HepG2 (cell line): Measurements from ENCODE around the gene MVK. TPM values are rescaled to one million over a fixed set of nuclear protein-coding genes. Genes with fewer than 3 reads are reported as not detected.

Experiments used
- ARID2 ChIP-seq: sonication (generic); formaldehyde crosslinking; IDR thresholded peaks from 2 replicates; pipeline ENCODE4 v1.8.1; 2022; ENCODE audit warnings: mild to moderate bottlenecking, missing genetic modification reagents, borderline replicate concordance
- ARID5B ChIP-seq: IDR thresholded peaks from 2 replicates; pipeline ENCODE4 v1.4.0; 2020; ENCODE audit warnings: mild to moderate bottlenecking, missing genetic modification reagents
- CTCF ChIP-seq: sonication (generic); formaldehyde crosslinking; IDR thresholded peaks from 2 replicates; pipeline ENCODE4 v1.5.0; 2020; ENCODE audit warnings: mild to moderate bottlenecking, missing genetic modification reagents, moderate library complexity
- DR1 ChIP-seq: sonication (generic); formaldehyde crosslinking; IDR thresholded peaks from 2 replicates; pipeline ENCODE4 v1.8.0; 2021; ENCODE audit warnings: mild to moderate bottlenecking, missing genetic modification reagents, inconsistent platforms
- ETV5 ChIP-seq: IDR thresholded peaks from 2 replicates; pipeline ENCODE4 v1.6.1; 2018; ENCODE audit warnings: missing biosample characterization, missing genetic modification reagents, inconsistent platforms, borderline replicate concordance
- KDM6A ChIP-seq: IDR thresholded peaks from 2 replicates; pipeline ENCODE4 v1.6.1; 2016; ENCODE audit warnings: low read depth
- LBX2 ChIP-seq: sonication (generic); formaldehyde crosslinking; IDR thresholded peaks from 2 replicates; pipeline ENCODE4 v1.5.0; 2020; ENCODE audit warnings: missing genetic modification reagents, mild to moderate bottlenecking, borderline replicate concordance
- MEIS2 ChIP-seq: sonication (generic); formaldehyde crosslinking; IDR thresholded peaks from 2 replicates; pipeline ENCODE4 v1.9.0; 2021; ENCODE audit warnings: mild to moderate bottlenecking, missing genetic modification reagents
- MLLT10 ChIP-seq: sonication (generic); formaldehyde crosslinking; IDR thresholded peaks from 2 replicates; pipeline ENCODE4 v1.4.0; 2020; ENCODE audit warnings: missing genetic modification reagents
- MYNN ChIP-seq: sonication (generic); formaldehyde crosslinking; IDR thresholded peaks from 2 replicates; pipeline ENCODE4 v1.4.0; 2020; ENCODE audit warnings: mild to moderate bottlenecking, low read depth, missing genetic modification reagents
- ZBTB33 ChIP-seq: sonication (generic); formaldehyde crosslinking; IDR thresholded peaks from 2 replicates; pipeline ENCODE4 v1.4.0; 2020; ENCODE audit warnings: missing genetic modification reagents
- ZBTB34 ChIP-seq: sonication (generic); formaldehyde crosslinking; IDR thresholded peaks from 2 replicates; pipeline ENCODE4 v1.8.0; 2022; ENCODE audit warnings: mild to moderate bottlenecking, missing genetic modification reagents
- ZNF333 ChIP-seq: sonication (generic); formaldehyde crosslinking; IDR thresholded peaks from 2 replicates; pipeline ENCODE4 v1.4.0; 2020; ENCODE audit warnings: mild to moderate bottlenecking, missing genetic modification reagents, borderline replicate concordance
- ZNF33A ChIP-seq: sonication (generic); formaldehyde crosslinking; IDR thresholded peaks from 2 replicates; pipeline ENCODE4 v1.5.1; 2020; ENCODE audit warnings: missing genetic modification reagents, mild to moderate bottlenecking, moderate library complexity, borderline replicate concordance
- ZNF543 ChIP-seq: sonication (generic); formaldehyde crosslinking; IDR thresholded peaks from 2 replicates; pipeline ENCODE4 v1.4.0; 2020; ENCODE audit warnings: mild to moderate bottlenecking, missing genetic modification reagents
- ZNF580 ChIP-seq: IDR thresholded peaks from 2 replicates; pipeline ENCODE4 v1.6.1; 2016; ENCODE audit warnings: low read depth, borderline replicate concordance
- ZNF652 ChIP-seq: IDR thresholded peaks from 2 replicates; pipeline ENCODE4 v1.6.1; 2016; ENCODE audit warnings: low read depth, borderline replicate concordance
- ZNF704 ChIP-seq: sonication (generic); formaldehyde crosslinking; IDR thresholded peaks from 2 replicates; pipeline ENCODE4 v1.8.1; 2023; ENCODE audit warnings: mild to moderate bottlenecking, inconsistent platforms, moderate library complexity, missing genetic modification reagents, borderline replicate concordance
- polyA plus RNA-seq, 8 experiments: library from polyadenylated mRNA; depleted of rRNA in 3 of 8; stranded (reverse) in 7 of 8; unstranded in 1 of 8; fragments of >200 nt; fragmentation: Illumina TruSeq in 4 of 8; extraction: Trizol in 4 of 8; gene quantifications; 2 replicates each; pipeline versions ENCODE4 v1.2.1 to v1.2.3, GENCODE V29; 2011 to 2016; ENCODE audit warnings: low read depth in 4 of 8, missing spikeins in 1 of 8, mixed read lengths in 1 of 8; ENCODE audit not compliant: insufficient read depth in 1 of 8
- total RNA-seq, 5 experiments: library from RNA; depleted of rRNA; stranded (reverse); fragments of >200 nt; fragmentation: Illumina TruSeq; extraction: Trizol; gene quantifications; 2 replicates each; pipeline ENCODE4 v1.2.3, GENCODE V29; 2016; ENCODE audit warnings: low read depth in 1 of 5

The MVK gene
- total and polyA plus RNA-seq, 2 of the 13 experiments (the other 11 are each of a cell fraction or from before 2014, with no cell fraction given), result 11.6 to 66.9 TPM

GRCh38 chr12:109598428-109598854, 24.8 kb downstream of the MVK start (continued):
- TF ChIP-seq ARID5B (CRISPR knock-in tag) (0 out of 2 replicates have a peak, but pooled peaks have one; percentile 7), ARID2 (0 out of 2 replicates have a peak, but pooled peaks have one; percentile 13), ZNF33A (CRISPR knock-in tag) (no peak), DR1 (CRISPR knock-in tag) (no peak), ZBTB33 (CRISPR knock-in tag) (no peak), ZNF543 (no peak; the same call in 1 of the 2 replicates), KDM6A (0 out of 2 replicates have a peak, but pooled peaks have one; percentile 23), ZNF580 (CRISPR knock-in tag) (no peak), ZNF333 (CRISPR knock-in tag) (peak; percentile 6; the same call in 1 of the 2 replicates), ZBTB34 (CRISPR knock-in tag) (no peak), MEIS2 (CRISPR knock-in tag) (no peak), MYNN (CRISPR knock-in tag) (no peak), ETV5 (CRISPR knock-in tag) (0 out of 2 replicates have a peak, but pooled peaks have one; percentile 18), LBX2 (no peak), CTCF (CRISPR knock-in tag) (0 out of 2 replicates have a peak, but pooled peaks have one; percentile 3), ZNF704 (CRISPR knock-in tag) (no peak), MLLT10 (CRISPR knock-in tag) (no peak), ZNF652 (CRISPR knock-in tag) (no peak)
